HUDEP-2 (cell line): ENCODE measurements around the gene TP53I11.
A peak's percentile ranks its signal among the peaks of the same experiment; 100 is the strongest.

Experiments used
- DNase-seq, 76 experiments: peaks; one replicate each; lab custom pipeline; 2025; ENCODE audit not compliant: unreplicated experiment in 76 of 76; lab: John Stamatoyannopoulos, UW

TP53I11 gene

GRCh38 chr11:44950625-44951476 is at the start of gene TP53I11:
TSS of gene TP53I11 (minus strand) at chr11:44950883. CDS start at chr11:44938335, 12,548 bp downstream.
- peak in 17 of 76 experiments; percentile 3 to 34 (median 12) for DNase-seq

GRCh38 chr11:44999068-44999467 is 48.4 kb upstream of the TP53I11 start:
- no peak for DNase-seq

GRCh38 chr11:44998051-44998450 is 47.4 kb upstream of the TP53I11 start:
- DNase-seq = no peak

GRCh38 chr11:44997566-44997965 is 46.9 kb upstream of the TP53I11 start:
- no peak for DNase-seq

GRCh38 chr11:44994753-44995152 is 44.1 kb upstream of the TP53I11 start:
- DNase-seq = no peak

GRCh38 chr11:44993971-44994704 is 43.5 kb upstream of the TP53I11 start:
- DNase-seq = no peak

GRCh38 chr11:44992774-44993173 is 42.1 kb upstream of the TP53I11 start:
- DNase-seq = no peak

GRCh38 chr11:44992181-44992582 is 41.5 kb upstream of the TP53I11 start:
- DNase-seq = no peak

- no peak for DNase-seq
Measured at GRCh38 chr11:44990665-44991064, 40.0 kb upstream of the TP53I11 start.

- no peak for DNase-seq
Measured at GRCh38 chr11:44989831-44990566, 39.3 kb upstream of the TP53I11 start.

- no peak for DNase-seq
Measured at GRCh38 chr11:44988981-44989635, 38.4 kb upstream of the TP53I11 start.

GRCh38 chr11:44988111-44988510 is 37.4 kb upstream of the TP53I11 start:
- no peak for DNase-seq

GRCh38 chr11:44987506-44987905 is 36.8 kb upstream of the TP53I11 start:
- DNase-seq = no peak

- DNase-seq = no peak
Measured at GRCh38 chr11:44986315-44986714, 35.6 kb upstream of the TP53I11 start.

GRCh38 chr11:44985721-44986120 is 35.0 kb upstream of the TP53I11 start:
- DNase-seq = no peak

GRCh38 chr11:44983786-44984185 is 33.1 kb upstream of the TP53I11 start:
- no peak for DNase-seq

- no peak for DNase-seq
Measured at GRCh38 chr11:44982496-44983062, 31.9 kb upstream of the TP53I11 start.

GRCh38 chr11:44980533-44981427 is 30.1 kb upstream of the TP53I11 start:
- no peak for DNase-seq
